Transverse colon (tissue), 4 donors: ENCODE measurements around the gene RAB11FIP3.

Source experiments
- EP300 ChIP-seq: sonication (generic); formaldehyde crosslinking; IDR thresholded peaks from one replicate; pipeline ENCODE4 v1.6.1; 2017; ENCODE audit warnings: antibody characterized with exemption, low read depth
- POLR2AphosphoS5 ChIP-seq, 3 donors: sonication (generic); formaldehyde crosslinking; IDR thresholded peaks; one replicate each; pipeline ENCODE4 v1.6.1; 2016; ENCODE audit warnings: antibody characterized with exemption in 3 of 3
- TF ChIP-seq, protein P1 (sequence below), 5 experiments: fragments of 200-600 bp in 3 of 5; fragments of 450-650 bp in 2 of 5; sonication (generic) in 3 of 5; IDR thresholded peaks; 1 replicate in 2 of 5; 2 replicates in 3 of 5; pipeline ENCODE4 v1.5.1; 2016 to 2017; ENCODE audit warnings: antibody characterized with exemption in 5 of 5, inconsistent platforms in 3 of 5, mild to moderate bottlenecking in 2 of 5, moderate library complexity in 1 of 5

DNA sequence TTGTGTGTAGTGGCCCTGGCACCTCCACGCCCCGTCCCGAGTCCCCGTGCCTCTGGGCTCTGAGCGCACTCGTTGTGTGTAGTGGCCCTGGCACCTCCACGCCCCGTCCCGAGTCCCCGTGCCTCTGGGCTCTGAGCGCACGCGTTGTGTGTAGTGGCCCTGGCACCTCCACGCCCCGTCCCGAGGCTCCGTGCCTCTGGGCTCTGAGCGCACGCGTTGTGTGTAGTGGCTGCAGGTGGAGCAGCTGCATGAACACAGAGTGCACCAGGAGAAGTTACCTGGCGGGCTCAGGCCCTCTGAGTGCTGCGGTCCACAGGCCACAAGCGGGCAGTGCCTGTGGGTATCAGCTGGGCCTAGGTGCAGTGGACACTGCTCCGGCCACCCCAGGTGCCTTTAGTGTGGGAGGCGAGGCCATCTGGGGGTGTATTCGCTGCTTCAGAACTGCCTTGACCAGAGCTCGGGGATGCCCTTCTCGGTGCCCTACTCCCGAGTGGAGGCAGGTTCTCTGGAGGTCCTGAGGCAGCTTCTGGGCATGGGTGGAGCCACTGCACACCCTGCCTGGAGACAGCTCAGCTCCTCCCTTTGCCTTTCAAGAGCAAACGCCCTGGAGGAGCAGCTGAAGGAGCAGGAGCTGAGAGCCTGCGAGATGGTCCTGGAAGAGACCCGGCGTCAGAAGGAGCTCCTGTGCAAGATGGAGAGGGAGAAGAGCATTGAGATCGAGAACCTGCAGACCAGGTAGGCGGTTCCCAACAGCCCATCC is 84.8 kb downstream of the RAB11FIP3 start:
- TF ChIP-seq EP300 (no peak), POLR2AphosphoS5 (IDR thresholded peaks at IDR 0.05) (no peak)
- TF ChIP-seq, protein P1, sequence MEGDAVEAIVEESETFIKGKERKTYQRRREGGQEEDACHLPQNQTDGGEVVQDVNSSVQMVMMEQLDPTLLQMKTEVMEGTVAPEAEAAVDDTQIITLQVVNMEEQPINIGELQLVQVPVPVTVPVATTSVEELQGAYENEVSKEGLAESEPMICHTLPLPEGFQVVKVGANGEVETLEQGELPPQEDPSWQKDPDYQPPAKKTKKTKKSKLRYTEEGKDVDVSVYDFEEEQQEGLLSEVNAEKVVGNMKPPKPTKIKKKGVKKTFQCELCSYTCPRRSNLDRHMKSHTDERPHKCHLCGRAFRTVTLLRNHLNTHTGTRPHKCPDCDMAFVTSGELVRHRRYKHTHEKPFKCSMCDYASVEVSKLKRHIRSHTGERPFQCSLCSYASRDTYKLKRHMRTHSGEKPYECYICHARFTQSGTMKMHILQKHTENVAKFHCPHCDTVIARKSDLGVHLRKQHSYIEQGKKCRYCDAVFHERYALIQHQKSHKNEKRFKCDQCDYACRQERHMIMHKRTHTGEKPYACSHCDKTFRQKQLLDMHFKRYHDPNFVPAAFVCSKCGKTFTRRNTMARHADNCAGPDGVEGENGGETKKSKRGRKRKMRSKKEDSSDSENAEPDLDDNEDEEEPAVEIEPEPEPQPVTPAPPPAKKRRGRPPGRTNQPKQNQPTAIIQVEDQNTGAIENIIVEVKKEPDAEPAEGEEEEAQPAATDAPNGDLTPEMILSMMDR (IDR thresholded peaks at IDR 0.05), result no peak
